Thyroid gland (tissue), 4 donors: ENCODE measurements around the gene MIA2.

Source experiments
- POLR2A ChIP-seq, 2 donors: fragments of 450-650 bp; IDR thresholded peaks; one replicate each; pipeline ENCODE4 v1.6.1; 2017; ENCODE audit warnings: antibody characterized with exemption in 2 of 2, mild to moderate bottlenecking in 2 of 2, moderate library complexity in 1 of 2
- TF ChIP-seq, protein P1 (sequence below), 6 experiments: fragments of 200-600 bp in 3 of 6; fragments of 450-650 bp in 3 of 6; sonication (generic) in 3 of 6; IDR thresholded peaks; one replicate each; pipeline ENCODE4 v1.5.1; 2016 to 2019; ENCODE audit warnings: antibody characterized with exemption in 6 of 6, mild to moderate bottlenecking in 2 of 6, inconsistent platforms in 1 of 6, moderate library complexity in 1 of 6

DNA sequence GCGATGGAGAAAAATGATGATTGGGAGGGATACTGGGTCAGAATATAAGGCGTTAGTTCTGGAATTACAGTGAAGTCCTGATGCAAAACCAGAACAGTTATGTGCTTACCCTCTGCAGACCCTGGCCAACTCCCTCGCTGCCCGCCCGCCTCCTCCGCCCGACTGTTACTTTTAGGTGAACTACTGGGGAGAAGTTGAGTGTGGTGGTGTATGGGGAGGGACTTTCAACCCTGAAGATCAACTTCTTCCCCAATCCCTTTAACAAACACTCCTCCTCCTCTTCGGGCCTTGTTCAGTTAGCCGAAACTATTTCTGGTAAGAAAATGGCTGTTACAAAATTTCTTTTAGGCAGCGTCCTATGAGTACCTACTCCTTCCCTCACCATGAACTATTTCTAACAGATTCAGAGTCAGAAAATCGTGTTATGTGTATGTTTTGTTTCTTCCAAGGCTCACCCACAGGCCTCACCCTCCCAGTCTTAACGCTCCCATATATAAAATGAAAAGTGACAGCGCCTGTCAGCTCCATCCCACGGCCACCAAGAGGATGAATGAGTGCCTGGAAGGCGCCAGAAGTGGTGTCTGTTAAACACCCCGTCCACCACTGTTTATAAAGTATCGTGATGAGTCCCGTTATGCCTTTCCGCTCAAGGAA, 197.2 kb downstream of the MIA2 start:
- TF ChIP-seq, protein P1, sequence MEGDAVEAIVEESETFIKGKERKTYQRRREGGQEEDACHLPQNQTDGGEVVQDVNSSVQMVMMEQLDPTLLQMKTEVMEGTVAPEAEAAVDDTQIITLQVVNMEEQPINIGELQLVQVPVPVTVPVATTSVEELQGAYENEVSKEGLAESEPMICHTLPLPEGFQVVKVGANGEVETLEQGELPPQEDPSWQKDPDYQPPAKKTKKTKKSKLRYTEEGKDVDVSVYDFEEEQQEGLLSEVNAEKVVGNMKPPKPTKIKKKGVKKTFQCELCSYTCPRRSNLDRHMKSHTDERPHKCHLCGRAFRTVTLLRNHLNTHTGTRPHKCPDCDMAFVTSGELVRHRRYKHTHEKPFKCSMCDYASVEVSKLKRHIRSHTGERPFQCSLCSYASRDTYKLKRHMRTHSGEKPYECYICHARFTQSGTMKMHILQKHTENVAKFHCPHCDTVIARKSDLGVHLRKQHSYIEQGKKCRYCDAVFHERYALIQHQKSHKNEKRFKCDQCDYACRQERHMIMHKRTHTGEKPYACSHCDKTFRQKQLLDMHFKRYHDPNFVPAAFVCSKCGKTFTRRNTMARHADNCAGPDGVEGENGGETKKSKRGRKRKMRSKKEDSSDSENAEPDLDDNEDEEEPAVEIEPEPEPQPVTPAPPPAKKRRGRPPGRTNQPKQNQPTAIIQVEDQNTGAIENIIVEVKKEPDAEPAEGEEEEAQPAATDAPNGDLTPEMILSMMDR (IDR thresholded peaks at IDR 0.05): no peak
- TF ChIP-seq POLR2A (IDR thresholded peaks at IDR 0.05): no peak
